ENCODE measurements around the gene LRRFIP2.
"Not testable (repeated sequence)": the region's sequence is repeated elsewhere in the genome, so short reads cannot be mapped to it uniquely, and the experiment has no call there.

The LRRFIP2 gene

GRCh38 chr3:37141676-37142075 is 32.7 kb downstream of the LRRFIP2 start:
- DNase-seq: no peak

- DNase-seq: no peak
Measured at GRCh38 chr3:37140899-37141541, 33.4 kb downstream of the LRRFIP2 start.

- no peak for DNase-seq
Measured at GRCh38 chr3:37139567-37140052, 34.8 kb downstream of the LRRFIP2 start.

GRCh38 chr3:37138816-37139215 is 35.6 kb downstream of the LRRFIP2 start:
- no peak for DNase-seq

- DNase-seq: no peak
Measured at GRCh38 chr3:37137516-37137915, 36.9 kb downstream of the LRRFIP2 start.

- no peak for DNase-seq
Measured at GRCh38 chr3:37136067-37136466, 38.3 kb downstream of the LRRFIP2 start.

- DNase-seq: no peak
Measured at GRCh38 chr3:37135561-37135960, 38.8 kb downstream of the LRRFIP2 start.

- DNase-seq: no peak
Measured at GRCh38 chr3:37132334-37132733, 42.0 kb downstream of the LRRFIP2 start.

GRCh38 chr3:37131860-37132144 is 42.6 kb downstream of the LRRFIP2 start:
- no peak for DNase-seq

GRCh38 chr3:37130984-37131859 is 43.2 kb downstream of the LRRFIP2 start:
- no peak for DNase-seq

GRCh38 chr3:37130448-37130847 is 43.9 kb downstream of the LRRFIP2 start:
- no peak for DNase-seq

- DNase-seq: no peak
Measured at GRCh38 chr3:37129871-37130270, 44.5 kb downstream of the LRRFIP2 start.

GRCh38 chr3:37127340-37127739 is 47.0 kb downstream of the LRRFIP2 start:
- DNase-seq: no peak

- DNase-seq: no peak
Measured at GRCh38 chr3:37126856-37127255, 47.5 kb downstream of the LRRFIP2 start.

GRCh38 chr3:37125195-37126073 is 48.9 kb downstream of the LRRFIP2 start:
- no peak for DNase-seq

- DNase-seq: no peak
Measured at GRCh38 chr3:37124435-37124834, 49.9 kb downstream of the LRRFIP2 start.

GRCh38 chr3:37123292-37123691 is 51.1 kb downstream of the LRRFIP2 start:
- no peak for DNase-seq

- not testable (repeated sequence) for DNase-seq
Measured at GRCh38 chr3:37122069-37122468, 52.3 kb downstream of the LRRFIP2 start.

- DNase-seq: no peak
Measured at GRCh38 chr3:37118163-37118562, 56.2 kb downstream of the LRRFIP2 start.

GRCh38 chr3:37117548-37117947 is 56.8 kb downstream of the LRRFIP2 start:
- DNase-seq: no peak

GRCh38 chr3:37116998-37117397 is 57.4 kb downstream of the LRRFIP2 start:
- no peak for DNase-seq

- DNase-seq: no peak
Measured at GRCh38 chr3:37115446-37115845, 58.9 kb downstream of the LRRFIP2 start.

Measured in SHP77 (cell line).